Activated CD4-positive, alpha-beta T cell treated with anti-CD3 and anti-CD28 coated beads, Interleukin-2, amount 50 U/mL, for 1 hour (primary cell): Measurements from ENCODE around the gene BRD1.

Experiments used
- DNase-seq: peaks from one replicate; pipeline ENCODE4 v3.0.0-alpha.2; 2020

The BRD1 gene

GRCh38 chr22:49749227-49749626 lies 78.4 kb downstream of the BRD1 start:
- no peak for DNase-seq

- no peak for DNase-seq
Observed at GRCh38 chr22:49748514-49748913, 79.2 kb downstream of the BRD1 start.

GRCh38 chr22:49747716-49748115 lies 80.0 kb downstream of the BRD1 start:
- DNase-seq: no peak

- no peak for DNase-seq
Observed at GRCh38 chr22:49747130-49747529, 80.5 kb downstream of the BRD1 start.

GRCh38 chr22:49746065-49746464 lies 81.6 kb downstream of the BRD1 start:
- DNase-seq: no peak

- DNase-seq: no peak
Observed at GRCh38 chr22:49740242-49740641, 87.4 kb downstream of the BRD1 start.

GRCh38 chr22:49739138-49739537 lies 88.5 kb downstream of the BRD1 start:
- no peak for DNase-seq

- DNase-seq: no peak
Observed at GRCh38 chr22:49738566-49738965, 89.1 kb downstream of the BRD1 start.

- DNase-seq: no peak
Observed at GRCh38 chr22:49738006-49738405, 89.7 kb downstream of the BRD1 start.

GRCh38 chr22:49737101-49737551 lies 90.5 kb downstream of the BRD1 start:
- no peak for DNase-seq

GRCh38 chr22:49736538-49736937 lies 91.1 kb downstream of the BRD1 start:
- DNase-seq: no peak

GRCh38 chr22:49735901-49736421 lies 91.7 kb downstream of the BRD1 start:
- no peak for DNase-seq

GRCh38 chr22:49735411-49735900 lies 92.2 kb downstream of the BRD1 start:
- DNase-seq: no peak

GRCh38 chr22:49734882-49735281 lies 92.8 kb downstream of the BRD1 start:
- DNase-seq: no peak

GRCh38 chr22:49734390-49734789 lies 93.3 kb downstream of the BRD1 start:
- DNase-seq: no peak

GRCh38 chr22:49733631-49734030 lies 94.0 kb downstream of the BRD1 start:
- no peak for DNase-seq

- DNase-seq: no peak
Observed at GRCh38 chr22:49730656-49731055, 97.0 kb downstream of the BRD1 start.

- no peak for DNase-seq
Observed at GRCh38 chr22:49728570-49729271, 99.0 kb downstream of the BRD1 start.

GRCh38 chr22:49727881-49728569 lies 99.6 kb downstream of the BRD1 start:
- DNase-seq: no peak

- DNase-seq: no peak
Observed at GRCh38 chr22:49727191-49727880, 100.3 kb downstream of the BRD1 start.

- no peak for DNase-seq
Observed at GRCh38 chr22:49726701-49727101, 101.0 kb downstream of the BRD1 start.

- no peak for DNase-seq
Observed at GRCh38 chr22:49726022-49726681, 101.5 kb downstream of the BRD1 start.

GRCh38 chr22:49725516-49725915 lies 102.2 kb downstream of the BRD1 start:
- no peak for DNase-seq
